ENCODE measurements around the gene LANCL2. TPM values are rescaled to one million over a fixed set of nuclear protein-coding genes. Genes with fewer than 3 reads are reported as not detected.

Gene LANCL2
- total and polyA plus RNA-seq, 2 experiments from 2014 or later: 7.3 to 10.7 TPM

DNA sequence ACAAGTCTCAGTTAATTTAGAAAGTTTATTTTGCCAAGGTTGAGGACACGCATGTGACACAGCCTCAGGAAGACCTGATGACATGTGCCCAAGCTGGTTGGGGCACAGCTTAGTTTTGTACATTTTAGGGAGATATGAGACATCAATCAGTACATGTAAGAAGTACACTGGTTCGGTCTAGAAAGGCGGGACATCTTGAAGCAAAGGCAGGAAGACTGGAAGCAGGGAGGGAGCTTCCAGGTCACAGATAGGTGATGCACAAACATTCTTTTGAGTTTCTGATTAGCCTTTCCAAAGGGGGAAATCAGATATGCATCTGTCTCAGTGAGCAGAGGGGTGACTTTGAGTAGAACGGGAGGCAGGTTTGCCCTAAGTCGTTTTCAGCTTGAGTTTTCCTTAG lies 29.4 kb upstream of the LANCL2 start (continued):
- no peak for TF ChIP-seq ZNF114 (CRISPR knock-in tag; IDR thresholded peaks at IDR 0.05)
- TF ChIP-seq EZH2 (IDR thresholded peaks at IDR 0.05; ENCODE audit: low read depth, unreplicated experiment): no peak

DNA sequence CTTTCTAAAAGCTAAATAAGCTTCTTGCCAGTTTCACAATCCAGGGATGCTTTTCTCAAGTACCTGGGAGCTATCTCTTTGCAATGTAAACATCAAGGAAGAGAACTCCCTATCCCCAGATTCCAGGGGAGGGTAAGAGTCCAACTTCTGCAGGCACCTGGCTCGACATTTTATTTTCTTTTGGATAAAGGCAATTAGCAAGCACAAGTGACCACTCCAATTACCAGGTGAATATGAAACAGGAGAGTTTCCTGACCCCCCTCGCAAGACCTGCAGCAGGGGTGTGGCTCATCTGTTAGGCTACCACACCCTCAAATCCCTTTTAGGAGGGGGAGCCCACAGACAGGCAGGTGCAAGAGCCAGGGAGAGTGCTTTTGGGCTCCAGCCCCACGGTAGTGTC lies 28.6 kb upstream of the LANCL2 start:
- H3K36me3 Mint-ChIP-seq (ENCODE audit: low read depth): no peaks in the 10 kb centered on the region
- H3K4me1 ChIP-seq (ENCODE audit: insufficient read depth): peaks cover 4% of the 10 kb centered on the region
- H3K4me1 Mint-ChIP-seq: peaks cover 12% of the 10 kb centered on the region
- DNase-seq (ENCODE audit: low spot score) (peak; percentile 27), ATAC-seq (no peak)
- no peak overlapping the region for H3K27ac ChIP-seq (ENCODE audit: low read depth)
- H3K27me3 ChIP-seq (ENCODE audit: insufficient read depth): no peaks in the 10 kb centered on the region
- no peaks in the 10 kb centered on the region for H3F3A ChIP-seq (replicated peaks; ENCODE audit: low read depth)
- H3K9me3 Mint-ChIP-seq: no peaks in the 10 kb centered on the region; the same call in 2 of the 3 replicates
- no peak overlapping the region for H3K4me3 ChIP-seq
- no peak overlapping the region; the same call in 1 of the 2 replicates for H2AFZ ChIP-seq
- H4K20me1 ChIP-seq (replicated peaks; ENCODE audit: insufficient read depth): no peaks in the 10 kb centered on the region
- no peaks in the 10 kb centered on the region for H3K36me3 ChIP-seq (ENCODE audit: insufficient read depth)
- no peak overlapping the region for H3K4me3 Mint-ChIP-seq
- no peak overlapping the region for H3K27ac Mint-ChIP-seq
- H3K27me3 Mint-ChIP-seq (ENCODE audit: insufficient read depth, low read depth, poor library complexity): peaks cover 8% of the 10 kb centered on the region
- peaks cover 4% of the 10 kb centered on the region for H3K9me2 ChIP-seq (ENCODE audit: insufficient read depth)
- TF ChIP-seq, protein P1, sequence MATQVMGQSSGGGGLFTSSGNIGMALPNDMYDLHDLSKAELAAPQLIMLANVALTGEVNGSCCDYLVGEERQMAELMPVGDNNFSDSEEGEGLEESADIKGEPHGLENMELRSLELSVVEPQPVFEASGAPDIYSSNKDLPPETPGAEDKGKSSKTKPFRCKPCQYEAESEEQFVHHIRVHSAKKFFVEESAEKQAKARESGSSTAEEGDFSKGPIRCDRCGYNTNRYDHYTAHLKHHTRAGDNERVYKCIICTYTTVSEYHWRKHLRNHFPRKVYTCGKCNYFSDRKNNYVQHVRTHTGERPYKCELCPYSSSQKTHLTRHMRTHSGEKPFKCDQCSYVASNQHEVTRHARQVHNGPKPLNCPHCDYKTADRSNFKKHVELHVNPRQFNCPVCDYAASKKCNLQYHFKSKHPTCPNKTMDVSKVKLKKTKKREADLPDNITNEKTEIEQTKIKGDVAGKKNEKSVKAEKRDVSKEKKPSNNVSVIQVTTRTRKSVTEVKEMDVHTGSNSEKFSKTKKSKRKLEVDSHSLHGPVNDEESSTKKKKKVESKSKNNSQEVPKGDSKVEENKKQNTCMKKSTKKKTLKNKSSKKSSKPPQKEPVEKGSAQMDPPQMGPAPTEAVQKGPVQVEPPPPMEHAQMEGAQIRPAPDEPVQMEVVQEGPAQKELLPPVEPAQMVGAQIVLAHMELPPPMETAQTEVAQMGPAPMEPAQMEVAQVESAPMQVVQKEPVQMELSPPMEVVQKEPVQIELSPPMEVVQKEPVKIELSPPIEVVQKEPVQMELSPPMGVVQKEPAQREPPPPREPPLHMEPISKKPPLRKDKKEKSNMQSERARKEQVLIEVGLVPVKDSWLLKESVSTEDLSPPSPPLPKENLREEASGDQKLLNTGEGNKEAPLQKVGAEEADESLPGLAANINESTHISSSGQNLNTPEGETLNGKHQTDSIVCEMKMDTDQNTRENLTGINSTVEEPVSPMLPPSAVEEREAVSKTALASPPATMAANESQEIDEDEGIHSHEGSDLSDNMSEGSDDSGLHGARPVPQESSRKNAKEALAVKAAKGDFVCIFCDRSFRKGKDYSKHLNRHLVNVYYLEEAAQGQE (IDR thresholded peaks at IDR 0.05; ENCODE audit: unreplicated experiment): no peak
- TF ChIP-seq ZNF114 (CRISPR knock-in tag; IDR thresholded peaks at IDR 0.05) (no peak), ZNF331 (CRISPR knock-in tag; IDR thresholded peaks at IDR 0.05; ENCODE audit: low read depth) (no peak), NANOG (IDR thresholded peaks at IDR 0.05; ENCODE audit: borderline replicate concordance) (no peak), POLR2AphosphoS5 (IDR thresholded peaks at IDR 0.05; ENCODE audit: low read depth) (no peak)
- TF ChIP-seq, protein P2, sequence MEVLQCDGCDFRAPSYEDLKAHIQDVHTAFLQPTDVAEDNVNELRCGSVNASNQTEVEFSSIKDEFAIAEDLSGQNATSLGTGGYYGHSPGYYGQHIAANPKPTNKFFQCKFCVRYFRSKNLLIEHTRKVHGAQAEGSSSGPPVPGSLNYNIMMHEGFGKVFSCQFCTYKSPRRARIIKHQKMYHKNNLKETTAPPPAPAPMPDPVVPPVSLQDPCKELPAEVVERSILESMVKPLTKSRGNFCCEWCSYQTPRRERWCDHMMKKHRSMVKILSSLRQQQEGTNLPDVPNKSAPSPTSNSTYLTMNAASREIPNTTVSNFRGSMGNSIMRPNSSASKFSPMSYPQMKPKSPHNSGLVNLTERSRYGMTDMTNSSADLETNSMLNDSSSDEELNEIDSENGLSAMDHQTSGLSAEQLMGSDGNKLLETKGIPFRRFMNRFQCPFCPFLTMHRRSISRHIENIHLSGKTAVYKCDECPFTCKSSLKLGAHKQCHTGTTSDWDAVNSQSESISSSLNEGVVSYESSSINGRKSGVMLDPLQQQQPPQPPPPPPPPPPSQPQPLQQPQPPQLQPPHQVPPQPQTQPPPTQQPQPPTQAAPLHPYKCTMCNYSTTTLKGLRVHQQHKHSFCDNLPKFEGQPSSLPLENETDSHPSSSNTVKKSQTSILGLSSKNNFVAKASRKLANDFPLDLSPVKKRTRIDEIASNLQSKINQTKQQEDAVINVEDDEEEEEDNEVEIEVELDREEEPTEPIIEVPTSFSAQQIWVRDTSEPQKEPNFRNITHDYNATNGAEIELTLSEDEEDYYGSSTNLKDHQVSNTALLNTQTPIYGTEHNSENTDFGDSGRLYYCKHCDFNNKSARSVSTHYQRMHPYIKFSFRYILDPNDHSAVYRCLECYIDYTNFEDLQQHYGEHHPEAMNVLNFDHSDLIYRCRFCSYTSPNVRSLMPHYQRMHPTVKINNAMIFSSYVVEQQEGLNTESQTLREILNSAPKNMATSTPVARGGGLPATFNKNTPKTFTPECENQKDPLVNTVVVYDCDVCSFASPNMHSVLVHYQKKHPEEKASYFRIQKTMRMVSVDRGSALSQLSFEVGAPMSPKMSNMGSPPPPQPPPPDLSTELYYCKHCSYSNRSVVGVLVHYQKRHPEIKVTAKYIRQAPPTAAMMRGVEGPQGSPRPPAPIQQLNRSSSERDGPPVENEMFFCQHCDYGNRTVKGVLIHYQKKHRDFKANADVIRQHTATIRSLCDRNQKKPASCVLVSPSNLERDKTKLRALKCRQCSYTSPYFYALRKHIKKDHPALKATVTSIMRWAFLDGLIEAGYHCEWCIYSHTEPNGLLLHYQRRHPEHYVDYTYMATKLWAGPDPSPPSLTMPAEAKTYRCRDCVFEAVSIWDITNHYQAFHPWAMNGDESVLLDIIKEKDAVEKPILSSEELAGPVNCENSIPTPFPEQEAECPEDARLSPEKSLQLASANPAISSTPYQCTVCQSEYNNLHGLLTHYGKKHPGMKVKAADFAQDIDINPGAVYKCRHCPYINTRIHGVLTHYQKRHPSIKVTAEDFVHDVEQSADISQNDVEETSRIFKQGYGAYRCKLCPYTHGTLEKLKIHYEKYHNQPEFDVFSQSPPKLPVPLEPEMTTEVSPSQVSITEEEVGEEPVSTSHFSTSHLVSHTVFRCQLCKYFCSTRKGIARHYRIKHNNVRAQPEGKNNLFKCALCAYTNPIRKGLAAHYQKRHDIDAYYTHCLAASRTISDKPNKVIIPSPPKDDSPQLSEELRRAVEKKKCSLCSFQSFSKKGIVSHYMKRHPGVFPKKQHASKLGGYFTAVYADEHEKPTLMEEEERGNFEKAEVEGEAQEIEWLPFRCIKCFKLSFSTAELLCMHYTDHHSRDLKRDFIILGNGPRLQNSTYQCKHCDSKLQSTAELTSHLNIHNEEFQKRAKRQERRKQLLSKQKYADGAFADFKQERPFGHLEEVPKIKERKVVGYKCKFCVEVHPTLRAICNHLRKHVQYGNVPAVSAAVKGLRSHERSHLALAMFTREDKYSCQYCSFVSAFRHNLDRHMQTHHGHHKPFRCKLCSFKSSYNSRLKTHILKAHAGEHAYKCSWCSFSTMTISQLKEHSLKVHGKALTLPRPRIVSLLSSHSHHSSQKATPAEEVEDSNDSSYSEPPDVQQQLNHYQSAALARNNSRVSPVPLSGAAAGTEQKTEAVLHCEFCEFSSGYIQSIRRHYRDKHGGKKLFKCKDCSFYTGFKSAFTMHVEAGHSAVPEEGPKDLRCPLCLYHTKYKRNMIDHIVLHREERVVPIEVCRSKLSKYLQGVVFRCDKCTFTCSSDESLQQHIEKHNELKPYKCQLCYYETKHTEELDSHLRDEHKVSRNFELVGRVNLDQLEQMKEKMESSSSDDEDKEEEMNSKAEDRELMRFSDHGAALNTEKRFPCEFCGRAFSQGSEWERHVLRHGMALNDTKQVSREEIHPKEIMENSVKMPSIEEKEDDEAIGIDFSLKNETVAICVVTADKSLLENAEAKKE (CRISPR knock-in tag; IDR thresholded peaks at IDR 0.05): no peak
- H3K79me2 ChIP-seq (replicated peaks; ENCODE audit: insufficient read depth): no peaks in the 10 kb centered on the region
- H3K4me2 ChIP-seq: no peak overlapping the region

All from GM23338 (cell line).